Measurements from ENCODE around the gene PIM3. TPM values are rescaled to one million over a fixed set of nuclear protein-coding genes. Genes with fewer than 3 reads are reported as not detected.

The PIM3 gene
- total and polyA plus RNA-seq, 4 donors = 14.5 to 44.0 (median 28.1) TPM

- TF ChIP-seq RAD21 (IDR thresholded peaks at IDR 0.05) (no peak), JUND (IDR thresholded peaks at IDR 0.05) (peak; percentile 65 to 83), RXRA (IDR thresholded peaks at IDR 0.05) (peak in 1 of 2 donors; percentile 32)
- TF ChIP-seq, protein P1, sequence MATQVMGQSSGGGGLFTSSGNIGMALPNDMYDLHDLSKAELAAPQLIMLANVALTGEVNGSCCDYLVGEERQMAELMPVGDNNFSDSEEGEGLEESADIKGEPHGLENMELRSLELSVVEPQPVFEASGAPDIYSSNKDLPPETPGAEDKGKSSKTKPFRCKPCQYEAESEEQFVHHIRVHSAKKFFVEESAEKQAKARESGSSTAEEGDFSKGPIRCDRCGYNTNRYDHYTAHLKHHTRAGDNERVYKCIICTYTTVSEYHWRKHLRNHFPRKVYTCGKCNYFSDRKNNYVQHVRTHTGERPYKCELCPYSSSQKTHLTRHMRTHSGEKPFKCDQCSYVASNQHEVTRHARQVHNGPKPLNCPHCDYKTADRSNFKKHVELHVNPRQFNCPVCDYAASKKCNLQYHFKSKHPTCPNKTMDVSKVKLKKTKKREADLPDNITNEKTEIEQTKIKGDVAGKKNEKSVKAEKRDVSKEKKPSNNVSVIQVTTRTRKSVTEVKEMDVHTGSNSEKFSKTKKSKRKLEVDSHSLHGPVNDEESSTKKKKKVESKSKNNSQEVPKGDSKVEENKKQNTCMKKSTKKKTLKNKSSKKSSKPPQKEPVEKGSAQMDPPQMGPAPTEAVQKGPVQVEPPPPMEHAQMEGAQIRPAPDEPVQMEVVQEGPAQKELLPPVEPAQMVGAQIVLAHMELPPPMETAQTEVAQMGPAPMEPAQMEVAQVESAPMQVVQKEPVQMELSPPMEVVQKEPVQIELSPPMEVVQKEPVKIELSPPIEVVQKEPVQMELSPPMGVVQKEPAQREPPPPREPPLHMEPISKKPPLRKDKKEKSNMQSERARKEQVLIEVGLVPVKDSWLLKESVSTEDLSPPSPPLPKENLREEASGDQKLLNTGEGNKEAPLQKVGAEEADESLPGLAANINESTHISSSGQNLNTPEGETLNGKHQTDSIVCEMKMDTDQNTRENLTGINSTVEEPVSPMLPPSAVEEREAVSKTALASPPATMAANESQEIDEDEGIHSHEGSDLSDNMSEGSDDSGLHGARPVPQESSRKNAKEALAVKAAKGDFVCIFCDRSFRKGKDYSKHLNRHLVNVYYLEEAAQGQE (IDR thresholded peaks at IDR 0.05) = peak; percentile 23
- no peak for DNase-seq (ENCODE audit: low spot score)
- Histone ChIP-seq H3K9me3 (ENCODE audit: control insufficient read depth in 4 of 4, low read length in 3 of 4) (no peaks in the 10 kb centered on the region), H3K27ac (ENCODE audit: low read depth in 1 of 2, low read length in 2 of 2) (peak overlapping the region; percentile 94 to 99), H3K4me1 (ENCODE audit: control insufficient read depth in 4 of 4, insufficient read depth in 4 of 4, low read length in 3 of 4) (peaks cover 27 to 62% (median 50%) of the 10 kb centered on the region in 4 donors), H3K36me3 (ENCODE audit: control insufficient read depth in 4 of 4, insufficient read depth in 3 of 4, low read depth in 1 of 4, low read length in 3 of 4) (peaks cover 0 to 12% (median 3%) of the 10 kb centered on the region in 4 donors), H3K9ac (ENCODE audit: low read depth in 1 of 2, low read length in 2 of 2) (peak overlapping the region; percentile 26 to 78), H3K4me3 (ENCODE audit: low read depth in 1 of 3, low read length in 3 of 3) (peak overlapping the region; percentile 40 to 95 (median 87)), H3K27me3 (ENCODE audit: control insufficient read depth in 4 of 4, insufficient read depth in 4 of 4, low read length in 3 of 4) (no peaks in the 10 kb centered on the region)
- 72% methylated on average over 29 of the region's 29 CpGs for WGBS
Measured at GRCh38 chr22:49958931-49959781, 1.4 kb upstream of the PIM3 start.

- DNase-seq (ENCODE audit: low spot score) = no peak
- Histone ChIP-seq H3K27ac (ENCODE audit: low read depth in 1 of 2, low read length in 2 of 2) (peak overlapping the region; percentile 94 to 99), H3K36me3 (ENCODE audit: control insufficient read depth in 4 of 4, insufficient read depth in 3 of 4, low read depth in 1 of 4, low read length in 3 of 4) (peaks cover 0 to 13% (median 3%) of the 10 kb centered on the region in 4 donors), H3K9me3 (ENCODE audit: control insufficient read depth in 4 of 4, low read length in 3 of 4) (no peaks in the 10 kb centered on the region), H3K4me1 (ENCODE audit: control insufficient read depth in 4 of 4, insufficient read depth in 4 of 4, low read length in 3 of 4) (peaks cover 26 to 61% (median 50%) of the 10 kb centered on the region in 4 donors), H3K9ac (ENCODE audit: low read depth in 1 of 2, low read length in 2 of 2) (peak overlapping the region; percentile 26 to 78), H3K27me3 (ENCODE audit: control insufficient read depth in 4 of 4, insufficient read depth in 4 of 4, low read length in 3 of 4) (no peaks in the 10 kb centered on the region), H3K4me3 (ENCODE audit: low read depth in 1 of 3, low read length in 3 of 3) (peak overlapping the region; percentile 40 to 95 (median 87))
- WGBS = 3% methylated on average over 21 of the region's 21 CpGs
- TF ChIP-seq NR2F2 (IDR thresholded peaks at IDR 0.05) = no peak
- TF ChIP-seq, protein P2, sequence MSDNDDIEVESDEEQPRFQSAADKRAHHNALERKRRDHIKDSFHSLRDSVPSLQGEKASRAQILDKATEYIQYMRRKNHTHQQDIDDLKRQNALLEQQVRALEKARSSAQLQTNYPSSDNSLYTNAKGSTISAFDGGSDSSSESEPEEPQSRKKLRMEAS (IDR thresholded peaks at IDR 0.05) = no peak
- TF ChIP-seq, protein P3, sequence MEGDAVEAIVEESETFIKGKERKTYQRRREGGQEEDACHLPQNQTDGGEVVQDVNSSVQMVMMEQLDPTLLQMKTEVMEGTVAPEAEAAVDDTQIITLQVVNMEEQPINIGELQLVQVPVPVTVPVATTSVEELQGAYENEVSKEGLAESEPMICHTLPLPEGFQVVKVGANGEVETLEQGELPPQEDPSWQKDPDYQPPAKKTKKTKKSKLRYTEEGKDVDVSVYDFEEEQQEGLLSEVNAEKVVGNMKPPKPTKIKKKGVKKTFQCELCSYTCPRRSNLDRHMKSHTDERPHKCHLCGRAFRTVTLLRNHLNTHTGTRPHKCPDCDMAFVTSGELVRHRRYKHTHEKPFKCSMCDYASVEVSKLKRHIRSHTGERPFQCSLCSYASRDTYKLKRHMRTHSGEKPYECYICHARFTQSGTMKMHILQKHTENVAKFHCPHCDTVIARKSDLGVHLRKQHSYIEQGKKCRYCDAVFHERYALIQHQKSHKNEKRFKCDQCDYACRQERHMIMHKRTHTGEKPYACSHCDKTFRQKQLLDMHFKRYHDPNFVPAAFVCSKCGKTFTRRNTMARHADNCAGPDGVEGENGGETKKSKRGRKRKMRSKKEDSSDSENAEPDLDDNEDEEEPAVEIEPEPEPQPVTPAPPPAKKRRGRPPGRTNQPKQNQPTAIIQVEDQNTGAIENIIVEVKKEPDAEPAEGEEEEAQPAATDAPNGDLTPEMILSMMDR (IDR thresholded peaks at IDR 0.05; ENCODE audit: low read depth, low read length, missing input control) = no peak
- peak in 1 of 2 donors; percentile 14 for TF ChIP-seq RAD21 (IDR thresholded peaks at IDR 0.05)
- no peak for TF ChIP-seq FOXA1 (IDR thresholded peaks at IDR 0.05)
- no peak for TF ChIP-seq EGR1 (IDR thresholded peaks at IDR 0.05; ENCODE audit: low read depth in 2 of 2)
- TF ChIP-seq FOXA2 (IDR thresholded peaks at IDR 0.05) = no peak
- TF ChIP-seq HNF4G (IDR thresholded peaks at IDR 0.05) = peak; percentile 57
- TF ChIP-seq SP1 (IDR thresholded peaks at IDR 0.05) = peak; percentile 54
- TF ChIP-seq ATF3 (IDR thresholded peaks at IDR 0.05) = peak; percentile 60
- TF ChIP-seq TAF1 (conservative IDR thresholded peaks at IDR 0.05) = no peak
- peak in 1 of 2 donors; percentile 69 for TF ChIP-seq RXRA (IDR thresholded peaks at IDR 0.05)
- TF ChIP-seq, protein P1 (IDR thresholded peaks at IDR 0.05) = no peak
- TF ChIP-seq YY1 (IDR thresholded peaks at IDR 0.05) = no peak
- TF ChIP-seq, protein P4, sequence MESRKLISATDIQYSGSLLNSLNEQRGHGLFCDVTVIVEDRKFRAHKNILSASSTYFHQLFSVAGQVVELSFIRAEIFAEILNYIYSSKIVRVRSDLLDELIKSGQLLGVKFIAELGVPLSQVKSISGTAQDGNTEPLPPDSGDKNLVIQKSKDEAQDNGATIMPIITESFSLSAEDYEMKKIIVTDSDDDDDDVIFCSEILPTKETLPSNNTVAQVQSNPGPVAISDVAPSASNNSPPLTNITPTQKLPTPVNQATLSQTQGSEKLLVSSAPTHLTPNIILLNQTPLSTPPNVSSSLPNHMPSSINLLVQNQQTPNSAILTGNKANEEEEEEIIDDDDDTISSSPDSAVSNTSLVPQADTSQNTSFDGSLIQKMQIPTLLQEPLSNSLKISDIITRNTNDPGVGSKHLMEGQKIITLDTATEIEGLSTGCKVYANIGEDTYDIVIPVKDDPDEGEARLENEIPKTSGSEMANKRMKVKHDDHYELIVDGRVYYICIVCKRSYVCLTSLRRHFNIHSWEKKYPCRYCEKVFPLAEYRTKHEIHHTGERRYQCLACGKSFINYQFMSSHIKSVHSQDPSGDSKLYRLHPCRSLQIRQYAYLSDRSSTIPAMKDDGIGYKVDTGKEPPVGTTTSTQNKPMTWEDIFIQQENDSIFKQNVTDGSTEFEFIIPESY (IDR thresholded peaks at IDR 0.05) = no peak
- TF ChIP-seq HNF4A (conservative IDR thresholded peaks at IDR 0.05) = peak; percentile 84 to 88
- no peak for TF ChIP-seq JUND (IDR thresholded peaks at IDR 0.05)
- TF ChIP-seq GABPA (IDR thresholded peaks at IDR 0.05 in 1 of 2, conservative IDR thresholded peaks at IDR 0.05 in 1 of 2) = no peak
Measured at GRCh38 chr22:49959782-49960158, 802 bp upstream of the PIM3 start.
